EL (cell line): Measurements from ENCODE around the gene FAM83B.
"Not testable (repeated sequence)": the region's sequence is repeated elsewhere in the genome, so short reads cannot be mapped to it uniquely, and the experiment has no call there.

Experiments used
- DNase-seq: peaks from one replicate; pipeline ENCODE4 v3.0.0-alpha.2; 2016

Gene FAM83B

GRCh38 chr6:54898767-54899166 lies 52.2 kb downstream of the FAM83B start:
- no peak for DNase-seq

- DNase-seq, result no peak
Measured at GRCh38 chr6:54899442-54899841, 52.9 kb downstream of the FAM83B start.

- DNase-seq, result no peak
Measured at GRCh38 chr6:54899986-54900385, 53.4 kb downstream of the FAM83B start.

- DNase-seq, result no peak
Measured at GRCh38 chr6:54900666-54901065, 54.1 kb downstream of the FAM83B start.

- no peak for DNase-seq
Measured at GRCh38 chr6:54903884-54904283, 57.3 kb downstream of the FAM83B start.

- DNase-seq, result no peak
Measured at GRCh38 chr6:54907355-54907754, 60.8 kb downstream of the FAM83B start.

GRCh38 chr6:54909184-54909583 lies 62.6 kb downstream of the FAM83B start:
- no peak for DNase-seq

GRCh38 chr6:54910431-54910884 lies 63.9 kb downstream of the FAM83B start:
- no peak for DNase-seq

- no peak for DNase-seq
Measured at GRCh38 chr6:54910921-54911320, 64.3 kb downstream of the FAM83B start.

GRCh38 chr6:54913211-54913610 lies 66.6 kb downstream of the FAM83B start:
- DNase-seq, result no peak

- peak; percentile 66 for DNase-seq
Measured at GRCh38 chr6:54916858-54917257, 70.3 kb downstream of the FAM83B start.

GRCh38 chr6:54920628-54921027 lies 74.1 kb downstream of the FAM83B start:
- DNase-seq, result no peak

GRCh38 chr6:54921891-54922290 lies 75.3 kb downstream of the FAM83B start:
- DNase-seq, result no peak

- no peak for DNase-seq
Measured at GRCh38 chr6:54929245-54929909, 82.8 kb downstream of the FAM83B start.

- DNase-seq, result no peak
Measured at GRCh38 chr6:54932622-54933021, 86.1 kb downstream of the FAM83B start.

GRCh38 chr6:54935739-54936138 lies 89.2 kb downstream of the FAM83B start:
- peak; percentile 61 for DNase-seq

GRCh38 chr6:54937371-54937770 lies 90.8 kb downstream of the FAM83B start:
- DNase-seq, result no peak

- no peak for DNase-seq
Measured at GRCh38 chr6:54957698-54958097, 111.1 kb downstream of the FAM83B start.

GRCh38 chr6:54958446-54958845 lies 111.9 kb downstream of the FAM83B start:
- DNase-seq, result no peak

- DNase-seq, result no peak
Measured at GRCh38 chr6:54959820-54960219, 113.2 kb downstream of the FAM83B start.

- DNase-seq, result not testable (repeated sequence)
Measured at GRCh38 chr6:54961372-54961771, 114.8 kb downstream of the FAM83B start.

- DNase-seq, result no peak
Measured at GRCh38 chr6:54970337-54970736, 123.8 kb downstream of the FAM83B start.

GRCh38 chr6:54971825-54972224 lies 125.3 kb downstream of the FAM83B start:
- DNase-seq, result no peak

GRCh38 chr6:54979161-54979560 lies 132.6 kb downstream of the FAM83B start:
- not testable (repeated sequence) for DNase-seq
